Neuronal stem cell (in vitro differentiated cells): ENCODE data around the gene PPP2R2B.

Source experiments
- DNase-seq: peaks from one replicate; pipeline ENCODE4 v3.0.0-alpha.2; 2013; ENCODE audit warnings: low spot score
- H2AFZ ChIP-seq: one replicate; pipeline ENCODE4 v1.6.1; 2013; ENCODE audit warnings: mild to moderate bottlenecking, low read length, inconsistent platforms
- H2AK5ac ChIP-seq: 2 replicates; pipeline ENCODE4 v1.6.1; 2013; ENCODE audit warnings: low read depth, mild to moderate bottlenecking, inconsistent platforms, low read length, moderate library complexity, mixed read lengths
- H2BK120ac ChIP-seq: 2 replicates; pipeline ENCODE4 v1.6.1; 2013; ENCODE audit warnings: low read depth, mild to moderate bottlenecking, inconsistent platforms, low read length, moderate library complexity, mixed read lengths
- H2BK12ac ChIP-seq: one replicate; pipeline ENCODE4 v1.6.1; 2013; ENCODE audit warnings: low read length, inconsistent platforms
- H2BK15ac ChIP-seq: 2 replicates; pipeline ENCODE4 v1.6.1; 2013; ENCODE audit warnings: mild to moderate bottlenecking, low read length, inconsistent platforms, mixed read lengths
- H2BK5ac ChIP-seq: one replicate; pipeline ENCODE4 v1.6.1; 2013; ENCODE audit warnings: inconsistent platforms, mild to moderate bottlenecking, low read length, moderate library complexity
- H3K14ac ChIP-seq: one replicate; pipeline ENCODE4 v1.6.1; 2013; ENCODE audit warnings: low read length, inconsistent platforms
- H3K18ac ChIP-seq: 2 replicates; pipeline ENCODE4 v1.6.1; 2013; ENCODE audit warnings: low read length, inconsistent platforms
- H3K23ac ChIP-seq: 2 replicates; pipeline ENCODE4 v1.6.1; 2013; ENCODE audit warnings: low read depth, mild to moderate bottlenecking, mixed read lengths, low read length, inconsistent platforms; ENCODE audit not compliant: poor library complexity
- H3K27ac ChIP-seq: replicated peaks from 3 replicates; pipeline ENCODE4 v1.5.1; 2013; ENCODE audit warnings: low read length, inconsistent platforms
- H3K27me3 ChIP-seq, 3 experiments: 2 replicates each; pipeline ENCODE4 v1.6.1; 2013; ENCODE audit warnings: low read length in 3 of 3, mild to moderate bottlenecking in 2 of 3, inconsistent platforms in 1 of 3, low read depth in 1 of 3, mixed read lengths in 1 of 3, moderate library complexity in 1 of 3; ENCODE audit not compliant: control insufficient read depth in 3 of 3, insufficient read depth in 3 of 3
- H3K36me3 ChIP-seq, 2 donors: replicated peaks in 1 of 2; 2 replicates each; pipeline ENCODE4 v1.6.1; 2013; ENCODE audit warnings: low read length in 2 of 2; ENCODE audit not compliant: control insufficient read depth in 2 of 2, insufficient read depth in 2 of 2
- H3K4ac ChIP-seq: 2 replicates; pipeline ENCODE4 v1.6.1; 2013; ENCODE audit warnings: inconsistent platforms, mild to moderate bottlenecking, low read length, moderate library complexity
- H3K4me1 ChIP-seq, 2 donors: 1 replicate in 1 of 2; 2 replicates in 1 of 2; pipeline ENCODE4 v1.6.1; 2013; ENCODE audit warnings: low read length in 2 of 2, low read depth in 1 of 2; ENCODE audit not compliant: control insufficient read depth in 2 of 2, insufficient read depth in 1 of 2
- H3K4me2 ChIP-seq: one replicate; pipeline ENCODE4 v1.6.1; 2013; ENCODE audit warnings: mild to moderate bottlenecking, low read length, inconsistent platforms; ENCODE audit not compliant: insufficient read depth, poor library complexity, severe bottlenecking
- H3K4me3 ChIP-seq, 2 donors: 2 replicates each; pipeline ENCODE4 v1.5.1; 2013; ENCODE audit warnings: low read length in 2 of 2, mild to moderate bottlenecking in 2 of 2, inconsistent platforms in 1 of 2, moderate library complexity in 1 of 2
- H3K79me1 ChIP-seq: one replicate; pipeline ENCODE4 v1.6.1; 2013; ENCODE audit warnings: low read depth, mild to moderate bottlenecking, inconsistent platforms, low read length, moderate library complexity
- H3K9ac ChIP-seq: one replicate; pipeline ENCODE4 v1.6.1; 2013; ENCODE audit warnings: mild to moderate bottlenecking, low read depth, low read length, inconsistent platforms; ENCODE audit not compliant: poor library complexity
- H3K9me3 ChIP-seq, 2 donors: replicated peaks in 1 of 2; 2 replicates each; pipeline versions ENCODE3 to v1.6.1; 2013; ENCODE audit warnings: low read length in 2 of 2, mild to moderate bottlenecking in 2 of 2, inconsistent platforms in 1 of 2, low read depth in 1 of 2, mixed read lengths in 1 of 2, moderate library complexity in 1 of 2; ENCODE audit not compliant: control insufficient read depth in 2 of 2, insufficient read depth in 1 of 2
- H4K8ac ChIP-seq: one replicate; pipeline ENCODE4 v1.6.1; 2013; ENCODE audit warnings: low read depth, mild to moderate bottlenecking, inconsistent platforms, low read length, moderate library complexity
- H4K91ac ChIP-seq: one replicate; pipeline ENCODE4 v1.6.1; 2013; ENCODE audit warnings: low read length, low read depth, mild to moderate bottlenecking, inconsistent platforms; ENCODE audit not compliant: poor library complexity
- WGBS, 2 donors: extraction: QIAGEN DNeasy Blood & Tissue Kit; methylation state at CpG; one replicate each; pipeline ENCODE4 v1.1.7; 2013; ENCODE audit warnings: missing lambda C conversion rate in 2 of 2, mixed read lengths in 1 of 2; ENCODE audit not compliant: insufficient read length in 2 of 2, insufficient replicate concordance in 1 of 2; ENCODE audit errors: extremely low coverage in 2 of 2; 5-methylcytosine and 5-hydroxymethylcytosine counted together

The PPP2R2B gene

GRCh38 chr5:146582051-146582596, 296.4 kb downstream of the PPP2R2B start:
- DNase-seq: no peak
- Histone ChIP-seq H2BK120ac (no peak overlapping the region), H3K4me1 (no peaks in the 10 kb centered on the region), H3K36me3 (no peaks in the 10 kb centered on the region), H3K14ac (no peak overlapping the region), H2AK5ac (no peak overlapping the region), H3K4me2 (no peak overlapping the region), H3K9me3 (no peaks in the 10 kb centered on the region), H3K9ac (no peak overlapping the region), H2BK12ac (no peak overlapping the region), H3K4me3 (no peak overlapping the region), H3K4ac (no peak overlapping the region), H3K23ac (no peak overlapping the region), H2BK15ac (no peak overlapping the region), H2AFZ (no peak overlapping the region), H3K27me3 (no peaks in the 10 kb centered on the region), H2BK5ac (no peak overlapping the region), H4K91ac (no peak overlapping the region), H3K18ac (no peak overlapping the region), H3K79me1 (no peaks in the 10 kb centered on the region), H3K27ac (no peak overlapping the region), H4K8ac (no peak overlapping the region)

- Histone ChIP-seq H2AFZ (no peak overlapping the region), H2BK120ac (no peak overlapping the region), H3K4me2 (no peak overlapping the region), H3K23ac (no peak overlapping the region), H3K14ac (no peak overlapping the region), H4K91ac (no peak overlapping the region), H2AK5ac (no peak overlapping the region), H3K79me1 (no peaks in the 10 kb centered on the region), H3K4ac (no peak overlapping the region), H4K8ac (no peak overlapping the region), H3K27ac (no peak overlapping the region), H3K9me3 (peaks cover 4 to 7% of the 10 kb centered on the region in 2 donors), H3K27me3 (no peaks in the 10 kb centered on the region), H3K36me3 (no peaks in the 10 kb centered on the region), H3K4me1 (no peaks in the 10 kb centered on the region), H2BK5ac (no peak overlapping the region), H3K4me3 (no peak overlapping the region), H2BK15ac (no peak overlapping the region), H3K9ac (no peak overlapping the region), H2BK12ac (no peak overlapping the region), H3K18ac (no peak overlapping the region)
- no peak for DNase-seq
- WGBS, 2 donors: no CpG with 5 or more reads among the region's 3 CpGs
Observed at GRCh38 chr5:146580237-146580636, 298.3 kb downstream of the PPP2R2B start.

GRCh38 chr5:146574713-146575112, 303.8 kb downstream of the PPP2R2B start:
- Histone ChIP-seq H2BK12ac (no peak overlapping the region), H3K27me3 (no peaks in the 10 kb centered on the region)

GRCh38 chr5:146568161-146568560, 310.4 kb downstream of the PPP2R2B start:
- no peaks in the 10 kb centered on the region for H3K27me3 ChIP-seq
- H3K27ac ChIP-seq: no peak overlapping the region
- no CpG with 5 or more reads among the region's 2 CpGs for WGBS, 2 donors
- DNase-seq: no peak
- H3K4me1 ChIP-seq: peaks cover 0 to 4% of the 10 kb centered on the region in 2 donors
- no peak overlapping the region for H2BK5ac ChIP-seq
- H2AFZ ChIP-seq: no peak overlapping the region
- H2BK12ac ChIP-seq: no peak overlapping the region
- no peak overlapping the region for H3K4me2 ChIP-seq
- no peak overlapping the region for H3K4ac ChIP-seq
- peaks cover 2 to 4% of the 10 kb centered on the region in 2 donors for H3K9me3 ChIP-seq
- no peak overlapping the region for H4K8ac ChIP-seq
- no peak overlapping the region for H3K18ac ChIP-seq
- H4K91ac ChIP-seq: no peak overlapping the region
- H3K9ac ChIP-seq: no peak overlapping the region
- H3K4me3 ChIP-seq: no peak overlapping the region
- no peak overlapping the region for H2AK5ac ChIP-seq
- H3K36me3 ChIP-seq: no peaks in the 10 kb centered on the region
- no peak overlapping the region for H2BK120ac ChIP-seq
- no peak overlapping the region for H3K14ac ChIP-seq
- no peak overlapping the region for H2BK15ac ChIP-seq
- H3K79me1 ChIP-seq: no peaks in the 10 kb centered on the region
- H3K23ac ChIP-seq: no peak overlapping the region

More at GRCh38 chr5:146574713-146575112, 303.8 kb downstream of the PPP2R2B start:
- no peak for DNase-seq
- Histone ChIP-seq H2BK5ac (no peak overlapping the region), H4K91ac (no peak overlapping the region), H2AFZ (no peak overlapping the region), H2BK120ac (no peak overlapping the region), H3K9ac (no peak overlapping the region), H3K9me3 (peaks cover 8 to 10% of the 10 kb centered on the region in 2 donors), H3K4me1 (no peaks in the 10 kb centered on the region), H3K4me2 (no peak overlapping the region), H3K23ac (no peak overlapping the region), H4K8ac (no peak overlapping the region), H2BK15ac (no peak overlapping the region), H3K36me3 (no peaks in the 10 kb centered on the region), H3K4me3 (no peak overlapping the region), H3K79me1 (no peaks in the 10 kb centered on the region), H2AK5ac (no peak overlapping the region), H3K27ac (no peak overlapping the region), H3K4ac (no peak overlapping the region), H3K14ac (no peak overlapping the region), H3K18ac (no peak overlapping the region)
- no CpG with 5 or more reads among the region's 1 CpG for WGBS, 2 donors
